H9 (cell line): Measurements from ENCODE around the gene ACOX3. TPM values are rescaled to one million over a fixed set of nuclear protein-coding genes. Genes with fewer than 3 reads are reported as not detected.

Experiments used
- DNase-seq: peaks from one replicate; pipeline ENCODE4 v3.0.0-alpha.2; 2017
- H2AFZ ChIP-seq: one replicate; pipeline ENCODE4 v1.6.1; 2013; ENCODE audit warnings: mild to moderate bottlenecking, low read length, control low read depth, moderate library complexity
- H2AK5ac ChIP-seq: 2 replicates; pipeline ENCODE4 v1.6.1; 2013; ENCODE audit warnings: low read length, control low read depth, mixed read lengths; ENCODE audit not compliant: insufficient read length
- H2BK120ac ChIP-seq: one replicate; pipeline ENCODE4 v1.6.1; 2013; ENCODE audit warnings: low read depth, mild to moderate bottlenecking, low read length, control low read depth, inconsistent platforms; ENCODE audit not compliant: poor library complexity, severe bottlenecking
- H2BK12ac ChIP-seq: 2 replicates; pipeline ENCODE4 v1.6.1; 2013; ENCODE audit warnings: low read length, control low read depth, mixed read lengths, low read depth; ENCODE audit not compliant: insufficient read length
- H2BK15ac ChIP-seq: 2 replicates; pipeline ENCODE4 v1.6.1; 2013; ENCODE audit warnings: low read depth, low read length, control low read depth
- H2BK20ac ChIP-seq: one replicate; pipeline ENCODE4 v1.6.1; 2013; ENCODE audit warnings: low read depth, mild to moderate bottlenecking, low read length, control low read depth, inconsistent platforms; ENCODE audit not compliant: poor library complexity, severe bottlenecking
- H2BK5ac ChIP-seq: 2 replicates; pipeline ENCODE4 v1.6.1; 2013; ENCODE audit warnings: low read length, control low read depth, mixed read lengths; ENCODE audit not compliant: insufficient read length
- H3K14ac ChIP-seq: 2 replicates; pipeline ENCODE4 v1.6.1; 2013; ENCODE audit warnings: low read length, control low read depth; ENCODE audit not compliant: insufficient read depth
- H3K18ac ChIP-seq: 2 replicates; pipeline ENCODE4 v1.6.1; 2013; ENCODE audit warnings: low read depth, mild to moderate bottlenecking, mixed read lengths, low read length, control low read depth; ENCODE audit not compliant: insufficient read length
- H3K23ac ChIP-seq: 2 replicates; pipeline ENCODE4 v1.6.1; 2013; ENCODE audit warnings: low read length, control low read depth, mixed read lengths, low read depth; ENCODE audit not compliant: insufficient read length
- H3K23me2 ChIP-seq: 2 replicates; pipeline ENCODE4 v1.6.1; 2013; ENCODE audit warnings: low read depth, mild to moderate bottlenecking, mixed read lengths, low read length, control low read depth; ENCODE audit not compliant: insufficient read length, poor library complexity, severe bottlenecking
- H3K27ac ChIP-seq: 2 replicates; pipeline ENCODE4 v1.5.1; 2013; ENCODE audit warnings: low read length, control low read depth, mixed read lengths, low read depth; ENCODE audit not compliant: insufficient read length
- H3K27me3 ChIP-seq: 2 replicates; pipeline ENCODE4 v1.6.1; 2013; ENCODE audit warnings: low read length, control low read depth, inconsistent platforms; ENCODE audit not compliant: insufficient read depth
- H3K4ac ChIP-seq: 2 replicates; pipeline ENCODE4 v1.6.1; 2013; ENCODE audit warnings: low read depth, mild to moderate bottlenecking, control low read depth, inconsistent platforms, low read length, moderate library complexity
- H3K4me1 ChIP-seq: 2 replicates; pipeline ENCODE4 v1.6.1; 2013; ENCODE audit warnings: low read length, control low read depth, inconsistent platforms; ENCODE audit not compliant: insufficient read depth
- H3K4me2 ChIP-seq: 2 replicates; pipeline ENCODE4 v1.6.1; 2013; ENCODE audit warnings: low read length, control low read depth, mixed read lengths; ENCODE audit not compliant: insufficient read length, insufficient read depth
- H3K56ac ChIP-seq: 2 replicates; pipeline ENCODE4 v1.6.1; 2013; ENCODE audit warnings: low read depth, mild to moderate bottlenecking, mixed read lengths, low read length, control low read depth; ENCODE audit not compliant: insufficient read length
- H3K79me1 ChIP-seq: 2 replicates; pipeline ENCODE4 v1.6.1; 2013; ENCODE audit warnings: low read depth, mild to moderate bottlenecking, moderate library complexity, low read length, control low read depth, inconsistent platforms; ENCODE audit not compliant: insufficient read depth, poor library complexity, severe bottlenecking
- H3K79me2 ChIP-seq: 2 replicates; pipeline ENCODE4 v1.6.1; 2013; ENCODE audit warnings: low read length, control low read depth, inconsistent platforms; ENCODE audit not compliant: insufficient read depth
- H3K9ac ChIP-seq: 2 replicates; pipeline ENCODE4 v1.6.1; 2013; ENCODE audit warnings: low read length, control low read depth, mixed read lengths; ENCODE audit not compliant: insufficient read length; ENCODE audit errors: extremely low read depth
- H3K9me3 ChIP-seq: one replicate; pipeline ENCODE4 v1.6.1; 2013; ENCODE audit warnings: low read depth, low read length, inconsistent platforms; ENCODE audit not compliant: control insufficient read depth
- H3T11ph ChIP-seq: one replicate; pipeline ENCODE4 v1.6.1; 2013; ENCODE audit warnings: mild to moderate bottlenecking, low read length, control low read depth, inconsistent platforms
- H4K20me1 ChIP-seq: one replicate; pipeline ENCODE4 v1.6.1; 2013; ENCODE audit not compliant: control insufficient read depth, insufficient read length, insufficient read depth
- H4K5ac ChIP-seq: 2 replicates; pipeline ENCODE4 v1.6.1; 2013; ENCODE audit warnings: low read depth, mild to moderate bottlenecking, mixed read lengths, low read length, control low read depth; ENCODE audit not compliant: insufficient read length
- H4K8ac ChIP-seq: replicated peaks from 2 replicates; pipeline ENCODE4 v1.6.1; 2013; ENCODE audit warnings: low read length, control low read depth, mixed read lengths, low read depth; ENCODE audit not compliant: insufficient read length
- H4K91ac ChIP-seq: 2 replicates; pipeline ENCODE4 v1.6.1; 2013; ENCODE audit warnings: low read depth, mild to moderate bottlenecking, moderate library complexity, mixed read lengths, low read length, control low read depth; ENCODE audit not compliant: insufficient read length
- H3K27ac Mint-ChIP-seq, 3 experiments: 2 replicates in 2 of 3; 3 replicates in 1 of 3; pipeline ENCODE4 v1.8.0; 2020 to 2021; ENCODE audit warnings: mixed read lengths in 3 of 3, mild to moderate bottlenecking in 1 of 3, moderate library complexity in 1 of 3
- H3K27me3 Mint-ChIP-seq: 2 replicates; pipeline ENCODE4 v1.8.0; 2021; ENCODE audit warnings: low read depth, mild to moderate bottlenecking, moderate library complexity, mixed read lengths
- H3K36me3 Mint-ChIP-seq, 3 experiments: 2 replicates in 2 of 3; 3 replicates in 1 of 3; pipeline ENCODE4 v1.8.0; 2020 to 2021; ENCODE audit warnings: low read depth in 3 of 3, mixed read lengths in 3 of 3; ENCODE audit not compliant: insufficient read depth in 1 of 3
- H3K4me1 Mint-ChIP-seq, 2 experiments: 2 replicates each; pipeline ENCODE4 v1.8.0; 2020; ENCODE audit warnings: mixed read lengths in 2 of 2
- H3K4me3 Mint-ChIP-seq, 2 experiments: 2 replicates in 1 of 2; 3 replicates in 1 of 2; pipeline ENCODE4 v1.8.0; 2020 to 2021; ENCODE audit warnings: mild to moderate bottlenecking in 2 of 2, mixed read lengths in 2 of 2, moderate library complexity in 1 of 2
- H3K9me3 Mint-ChIP-seq, 2 experiments: 2 replicates in 1 of 2; 3 replicates in 1 of 2; pipeline ENCODE4 v1.8.0; 2020; ENCODE audit warnings: mild to moderate bottlenecking in 2 of 2, mixed read lengths in 2 of 2, moderate library complexity in 1 of 2
- CTCF ChIP-seq: fragments of 200-600 bp; sonication (generic); conservative IDR thresholded peaks from 3 replicates; pipeline ENCODE4 v1.8.0; 2021; ENCODE audit warnings: antibody characterized with exemption, mild to moderate bottlenecking
- WGBS: extraction: QIAGEN DNeasy Blood & Tissue Kit; methylation state at CpG from one replicate; pipeline ENCODE4 v1.1.7; 2013; ENCODE audit warnings: missing lambda C conversion rate, low lambda C conversion rate, mixed read lengths; ENCODE audit not compliant: insufficient read length; ENCODE audit errors: extremely low coverage; 5-methylcytosine and 5-hydroxymethylcytosine counted together
- total RNA-seq: library from RNA; stranded (reverse); gene quantifications from 2 replicates; pipeline ENCODE4 v1.2.1, GENCODE V29; 2021

The ACOX3 gene
- total RNA-seq, 1 experiment from 2014 or later = 13.8 TPM

- Histone ChIP-seq H2BK20ac (no peak overlapping the region), H3K27me3 (no peaks in the 10 kb centered on the region), H2BK15ac (no peak overlapping the region), H3K23me2 (no peaks in the 10 kb centered on the region), H3T11ph (no peak overlapping the region), H2BK120ac (no peak overlapping the region), H4K20me1 (no peaks in the 10 kb centered on the region), H2AFZ (no peak overlapping the region), H3K27ac (no peak overlapping the region), H3K18ac (no peak overlapping the region), H4K8ac (no peak overlapping the region), H3K14ac (no peak overlapping the region; the same call in 1 of the 2 replicates), H3K79me1 (no peaks in the 10 kb centered on the region), H4K5ac (no peak overlapping the region), H2BK12ac (no peak overlapping the region), H3K9ac (no peak overlapping the region), H3K4ac (no peak overlapping the region), H3K4me2 (no peak overlapping the region), H3K4me1 (0 out of 2 replicates have a peak, but pooled peaks cover 2% of the 10 kb centered on the region), H3K23ac (no peak overlapping the region), H3K9me3 (no peaks in the 10 kb centered on the region), H3K79me2 (no peaks in the 10 kb centered on the region), H2BK5ac (no peak overlapping the region), H2AK5ac (no peak overlapping the region), H4K91ac (no peak overlapping the region), H3K56ac (no peak overlapping the region)
- Mint-ChIP-seq H3K36me3 (no peaks in the 10 kb centered on the region), H3K27ac (peak overlapping the region in 1 of 3 experiments; percentile 58; a peak in 2 of 7 replicates), H3K27me3 (peaks cover 8% of the 10 kb centered on the region), H3K9me3 (no peaks in the 10 kb centered on the region; a peak in 1 of 5 replicates), H3K4me3 (no peak overlapping the region), H3K4me1 (peaks cover 12 to 13% of the 10 kb centered on the region in 2 experiments)
- WGBS = no CpG with 5 or more reads among the region's 49 CpGs
- no peak for TF ChIP-seq CTCF
- no peak for DNase-seq
These were observed 65.5 kb downstream of the ACOX3 start for GRCh38 chr4:8374851-8375649.
